ENCODE results near the gene AP5M1. TPM values are rescaled to one million over a fixed set of nuclear protein-coding genes. Genes with fewer than 3 reads are reported as not detected.

AP5M1 gene
- total RNA-seq, 1 experiment from 2014 or later, result 68.3 TPM

DNA sequence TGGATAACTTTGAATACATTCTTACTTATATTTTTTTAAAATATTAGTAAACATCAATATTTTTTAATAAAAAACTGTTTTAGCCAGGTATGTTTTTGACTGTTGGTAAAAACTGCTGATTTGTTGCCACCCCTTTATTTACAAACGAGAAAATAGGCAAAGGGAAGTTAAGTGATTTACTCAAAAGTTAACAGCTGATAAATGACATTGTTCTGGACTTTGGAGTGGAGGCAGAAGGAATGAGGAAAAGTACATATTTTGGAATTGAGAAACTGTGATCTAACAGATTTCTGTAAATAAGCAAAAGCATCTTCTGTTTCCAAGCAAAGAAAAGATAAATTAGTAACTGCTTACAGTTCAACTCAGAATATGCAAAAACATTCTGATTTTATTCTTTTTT, 4.5 kb downstream of the AP5M1 start:
- no peak for DNase-seq
- no peak overlapping the region for H3K27ac ChIP-seq (ENCODE audit: low read length)
- H3K79me2 ChIP-seq (ENCODE audit: low read length), result peaks cover 96% of the 10 kb centered on the region
- no peak overlapping the region for H3K9ac ChIP-seq (ENCODE audit: low read length)
- H3K27me3 ChIP-seq (ENCODE audit: low read length), result no peaks in the 10 kb centered on the region
- H2AFZ ChIP-seq (ENCODE audit: low read length), result no peak overlapping the region
- H3K4me1 ChIP-seq (ENCODE audit: low read length), result peaks cover 37% of the 10 kb centered on the region
- H3K4me2 ChIP-seq (ENCODE audit: low read depth, low read length, poor library complexity, severe bottlenecking), result no peak overlapping the region
- peaks cover 69% of the 10 kb centered on the region for H3K36me3 ChIP-seq (ENCODE audit: insufficient read depth, low read length)
- peaks cover 29% of the 10 kb centered on the region for H4K20me1 ChIP-seq (ENCODE audit: insufficient read depth, low read depth, low read length)
- H3K9me3 ChIP-seq (ENCODE audit: low read length), result no peaks in the 10 kb centered on the region
- H3K4me3 ChIP-seq (ENCODE audit: low read length), result no peak overlapping the region
- H3K9me2 ChIP-seq (replicated peaks; ENCODE audit: insufficient read depth, low read length), result no peaks in the 10 kb centered on the region

GRCh38 chr14:57274551-57274950, 5.8 kb downstream of the AP5M1 start:
- Histone ChIP-seq H4K20me1 (ENCODE audit: insufficient read depth, low read depth, low read length) (peaks cover 29% of the 10 kb centered on the region), H3K9ac (ENCODE audit: low read length) (no peak overlapping the region), H3K79me2 (ENCODE audit: low read length) (peaks cover 100% of the 10 kb centered on the region), H2AFZ (ENCODE audit: low read length) (no peak overlapping the region), H3K9me2 (replicated peaks; ENCODE audit: insufficient read depth, low read length) (no peaks in the 10 kb centered on the region), H3K27me3 (ENCODE audit: low read length) (no peaks in the 10 kb centered on the region), H3K4me1 (ENCODE audit: low read length) (peaks cover 43% of the 10 kb centered on the region), H3K36me3 (ENCODE audit: insufficient read depth, low read length) (peaks cover 81% of the 10 kb centered on the region), H3K27ac (ENCODE audit: low read length) (no peak overlapping the region), H3K4me3 (ENCODE audit: low read length) (no peak overlapping the region), H3K9me3 (ENCODE audit: low read length) (no peaks in the 10 kb centered on the region), H3K4me2 (ENCODE audit: low read depth, low read length, poor library complexity, severe bottlenecking) (no peak overlapping the region)
- no peak for DNase-seq

GRCh38 chr14:57275023-57275664, 6.4 kb downstream of the AP5M1 start:
- H3K27me3 ChIP-seq (ENCODE audit: low read length), result no peaks in the 10 kb centered on the region
- peaks cover 98% of the 10 kb centered on the region for H3K79me2 ChIP-seq (ENCODE audit: low read length)
- H3K4me3 ChIP-seq (ENCODE audit: low read length), result no peak overlapping the region
- H3K4me1 ChIP-seq (ENCODE audit: low read length), result peaks cover 40% of the 10 kb centered on the region
- H3K27ac ChIP-seq (ENCODE audit: low read length), result no peak overlapping the region
- H4K20me1 ChIP-seq (ENCODE audit: insufficient read depth, low read depth, low read length), result peaks cover 29% of the 10 kb centered on the region
- no peaks in the 10 kb centered on the region for H3K9me3 ChIP-seq (ENCODE audit: low read length)
- no peak overlapping the region for H3K4me2 ChIP-seq (ENCODE audit: low read depth, low read length, poor library complexity, severe bottlenecking)
- no peak overlapping the region for H2AFZ ChIP-seq (ENCODE audit: low read length)
- H3K36me3 ChIP-seq (ENCODE audit: insufficient read depth, low read length), result peaks cover 84% of the 10 kb centered on the region
- no peak overlapping the region for H3K9ac ChIP-seq (ENCODE audit: low read length)
- DNase-seq, result no peak
- no peaks in the 10 kb centered on the region for H3K9me2 ChIP-seq (replicated peaks; ENCODE audit: insufficient read depth, low read length)

GRCh38 chr14:57277062-57277461, 8.3 kb downstream of the AP5M1 start:
- H4K20me1 ChIP-seq (ENCODE audit: insufficient read depth, low read depth, low read length), result peaks cover 15% of the 10 kb centered on the region; the same call in 1 of the 2 replicates
- DNase-seq, result no peak
- no peak overlapping the region for H3K9ac ChIP-seq (ENCODE audit: low read length)
- no peak overlapping the region for H2AFZ ChIP-seq (ENCODE audit: low read length)
- no peaks in the 10 kb centered on the region for H3K9me2 ChIP-seq (replicated peaks; ENCODE audit: insufficient read depth, low read length)
- H3K36me3 ChIP-seq (ENCODE audit: insufficient read depth, low read length), result peaks cover 76% of the 10 kb centered on the region
- peaks cover 89% of the 10 kb centered on the region for H3K79me2 ChIP-seq (ENCODE audit: low read length)
- no peak overlapping the region for H3K4me2 ChIP-seq (ENCODE audit: low read depth, low read length, poor library complexity, severe bottlenecking)
- no peak overlapping the region for H3K4me3 ChIP-seq (ENCODE audit: low read length)
- no peaks in the 10 kb centered on the region for H3K27me3 ChIP-seq (ENCODE audit: low read length)
- peaks cover 20% of the 10 kb centered on the region for H3K4me1 ChIP-seq (ENCODE audit: low read length)
- H3K27ac ChIP-seq (ENCODE audit: low read length), result no peak overlapping the region
- no peaks in the 10 kb centered on the region for H3K9me3 ChIP-seq (ENCODE audit: low read length)

DNA sequence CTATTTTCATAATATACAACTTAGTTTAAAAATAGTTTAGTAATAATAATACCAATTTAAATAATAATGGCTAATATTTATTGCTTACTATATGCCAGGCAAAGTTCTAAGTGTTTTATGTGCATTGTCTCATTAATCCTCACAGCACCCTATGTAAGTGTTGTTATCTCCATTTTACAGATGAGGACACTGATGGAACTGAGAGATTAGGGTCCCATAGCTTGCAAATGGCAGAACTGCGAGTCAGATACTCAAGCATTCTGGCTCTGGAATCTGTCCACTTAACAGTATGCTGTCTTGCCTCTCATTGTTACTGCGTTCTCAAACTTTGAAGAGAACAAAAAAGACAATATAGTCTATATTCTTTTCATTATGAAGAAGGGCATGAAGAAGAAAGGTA, 19.0 kb downstream of the AP5M1 start:
- DNase-seq, result no peak
- peaks cover 74% of the 10 kb centered on the region; the same call in 1 of the 2 replicates for H3K36me3 ChIP-seq (ENCODE audit: insufficient read depth, low read length)
- H3K4me3 ChIP-seq (ENCODE audit: low read length), result no peak overlapping the region
- H4K20me1 ChIP-seq (ENCODE audit: insufficient read depth, low read depth, low read length), result no peaks in the 10 kb centered on the region
- H3K79me2 ChIP-seq (ENCODE audit: low read length), result peaks cover 8% of the 10 kb centered on the region; the same call in 1 of the 2 replicates
- no peaks in the 10 kb centered on the region for H3K27me3 ChIP-seq (ENCODE audit: low read length)
- no peaks in the 10 kb centered on the region for H3K9me3 ChIP-seq (ENCODE audit: low read length)
- no peaks in the 10 kb centered on the region for H3K4me1 ChIP-seq (ENCODE audit: low read length)
- no peak overlapping the region for H3K9ac ChIP-seq (ENCODE audit: low read length)
- H3K27ac ChIP-seq (ENCODE audit: low read length), result no peak overlapping the region
- no peak overlapping the region for H3K4me2 ChIP-seq (ENCODE audit: low read depth, low read length, poor library complexity, severe bottlenecking)
- no peak overlapping the region for H2AFZ ChIP-seq (ENCODE audit: low read length)
- no peaks in the 10 kb centered on the region for H3K9me2 ChIP-seq (replicated peaks; ENCODE audit: insufficient read depth, low read length)

DNA sequence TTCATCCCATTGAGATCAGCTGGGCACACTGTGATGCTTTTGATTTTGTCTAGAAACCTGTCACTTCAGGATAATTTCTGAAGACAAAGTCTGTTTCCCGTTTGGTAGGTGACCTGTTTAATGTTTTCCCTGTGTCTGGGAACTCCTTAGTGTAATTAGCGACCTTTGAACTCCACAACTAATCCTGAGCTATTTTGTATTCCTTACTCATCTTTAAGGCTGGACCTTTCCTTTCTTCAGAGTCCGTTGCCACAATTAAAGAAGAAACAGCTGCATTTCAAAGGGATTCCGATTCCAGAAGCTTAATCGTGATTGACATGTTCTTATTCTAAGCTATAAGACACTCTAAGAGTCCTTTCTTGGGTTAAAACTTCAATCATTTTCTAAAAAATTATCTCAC, 22.0 kb downstream of the AP5M1 start:
- Histone ChIP-seq H3K4me2 (ENCODE audit: low read depth, low read length, poor library complexity, severe bottlenecking) (no peak overlapping the region), H4K20me1 (ENCODE audit: insufficient read depth, low read depth, low read length) (peaks cover 8% of the 10 kb centered on the region; the same call in 1 of the 2 replicates), H3K9me2 (replicated peaks; ENCODE audit: insufficient read depth, low read length) (no peaks in the 10 kb centered on the region), H3K36me3 (ENCODE audit: insufficient read depth, low read length) (peaks cover 60% of the 10 kb centered on the region; the same call in 1 of the 2 replicates), H3K4me1 (ENCODE audit: low read length) (no peaks in the 10 kb centered on the region), H3K27ac (ENCODE audit: low read length) (no peak overlapping the region), H2AFZ (ENCODE audit: low read length) (no peak overlapping the region), H3K9me3 (ENCODE audit: low read length) (no peaks in the 10 kb centered on the region), H3K9ac (ENCODE audit: low read length) (no peak overlapping the region), H3K4me3 (ENCODE audit: low read length) (no peak overlapping the region), H3K27me3 (ENCODE audit: low read length) (no peaks in the 10 kb centered on the region), H3K79me2 (ENCODE audit: low read length) (no peaks in the 10 kb centered on the region)
- DNase-seq, result no peak

DNA sequence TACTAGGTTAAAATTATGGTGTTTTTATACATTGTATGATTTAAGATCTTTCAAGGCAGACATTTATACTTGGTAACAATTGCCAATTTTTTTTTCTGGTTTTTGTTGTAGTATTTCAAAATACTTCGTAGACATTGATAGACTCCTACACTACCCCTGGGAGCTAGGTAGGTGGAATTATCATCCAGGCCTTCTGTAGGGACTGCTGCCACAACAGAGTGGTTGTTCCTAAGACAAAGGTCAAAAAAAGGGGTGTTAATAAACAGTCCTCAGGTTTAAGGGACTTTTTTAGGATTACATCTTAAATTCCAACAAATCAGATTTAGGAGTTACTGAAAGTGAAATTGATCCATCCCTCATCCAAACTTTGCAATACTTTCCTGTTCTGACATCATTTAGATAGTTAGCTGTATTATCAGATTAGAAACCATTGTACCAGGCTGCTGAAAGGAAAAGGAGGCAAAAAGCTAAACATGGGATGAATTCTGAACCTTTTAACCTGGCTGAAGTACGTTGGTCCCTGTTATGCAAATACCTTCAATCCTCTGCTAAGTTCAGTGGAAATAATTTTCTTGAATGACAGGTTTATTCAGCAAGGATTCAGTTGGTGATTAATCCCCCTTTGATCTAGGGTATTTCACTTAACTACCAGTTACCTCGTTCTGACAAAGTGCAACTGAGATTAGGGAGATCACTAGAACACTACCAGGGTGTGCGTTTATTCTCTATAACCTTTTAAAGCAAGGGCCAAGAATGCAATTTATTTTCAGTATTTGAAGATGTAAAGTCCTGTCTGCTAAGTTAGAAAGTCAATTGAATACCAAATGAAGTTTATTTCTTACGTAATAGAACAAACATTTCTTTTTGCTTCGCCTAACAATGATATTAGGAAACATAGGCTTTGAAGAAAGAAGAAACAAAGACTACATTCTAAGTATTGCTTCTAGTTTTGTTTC, 23.2 kb downstream of the AP5M1 start:
- no peak overlapping the region for H2AFZ ChIP-seq (ENCODE audit: low read length)
- no peak for DNase-seq
- peaks cover 51% of the 10 kb centered on the region; the same call in 1 of the 2 replicates for H3K36me3 ChIP-seq (ENCODE audit: insufficient read depth, low read length)
- H3K4me1 ChIP-seq (ENCODE audit: low read length), result no peaks in the 10 kb centered on the region
- no peaks in the 10 kb centered on the region for H3K9me2 ChIP-seq (replicated peaks; ENCODE audit: insufficient read depth, low read length)
- H3K27me3 ChIP-seq (ENCODE audit: low read length), result no peaks in the 10 kb centered on the region
- no peak overlapping the region for H3K4me2 ChIP-seq (ENCODE audit: low read depth, low read length, poor library complexity, severe bottlenecking)
- no peaks in the 10 kb centered on the region for H3K9me3 ChIP-seq (ENCODE audit: low read length)
- H3K9ac ChIP-seq (ENCODE audit: low read length), result no peak overlapping the region
- H3K27ac ChIP-seq (ENCODE audit: low read length), result no peak overlapping the region
- H4K20me1 ChIP-seq (ENCODE audit: insufficient read depth, low read depth, low read length), result peaks cover 8% of the 10 kb centered on the region; the same call in 1 of the 2 replicates
- no peaks in the 10 kb centered on the region for H3K79me2 ChIP-seq (ENCODE audit: low read length)
- no peak overlapping the region for H3K4me3 ChIP-seq (ENCODE audit: low read length)
